ENCODE data around the gene ARL8B.

DNA sequence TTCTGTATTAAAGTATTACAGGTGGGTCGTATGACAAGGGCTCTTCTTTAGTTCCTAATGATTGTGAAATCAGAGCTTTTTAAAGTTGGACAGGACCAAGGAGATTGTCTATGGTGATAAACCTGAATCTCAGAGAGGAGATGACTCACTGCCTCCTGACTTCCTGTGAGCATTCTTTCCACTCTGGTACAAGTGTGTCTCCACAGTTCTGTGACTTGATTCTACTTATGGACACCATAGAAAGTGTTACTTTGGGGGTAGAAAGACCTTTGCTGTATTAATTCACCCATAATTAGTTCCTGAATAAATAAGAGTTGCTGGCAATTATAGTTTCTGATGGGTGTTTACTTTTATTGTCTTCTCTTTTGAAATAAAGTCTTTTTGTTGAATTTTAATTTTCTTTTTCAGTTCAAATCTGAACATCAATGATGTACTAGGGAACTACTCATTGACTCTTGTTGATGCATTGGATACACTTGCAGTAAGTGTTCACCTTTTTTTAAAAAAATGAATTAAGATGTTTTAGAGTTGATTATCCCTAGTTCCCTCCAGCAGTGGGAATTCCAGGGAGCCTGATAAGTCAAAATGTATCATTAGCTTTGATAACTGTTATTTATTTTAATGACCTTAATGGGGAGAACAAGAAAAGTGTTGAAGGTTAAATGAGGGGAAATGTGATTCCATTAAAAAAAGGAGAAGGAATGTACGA, 72.9 kb downstream of the ARL8B start:
- TF ChIP-seq, protein P1, sequence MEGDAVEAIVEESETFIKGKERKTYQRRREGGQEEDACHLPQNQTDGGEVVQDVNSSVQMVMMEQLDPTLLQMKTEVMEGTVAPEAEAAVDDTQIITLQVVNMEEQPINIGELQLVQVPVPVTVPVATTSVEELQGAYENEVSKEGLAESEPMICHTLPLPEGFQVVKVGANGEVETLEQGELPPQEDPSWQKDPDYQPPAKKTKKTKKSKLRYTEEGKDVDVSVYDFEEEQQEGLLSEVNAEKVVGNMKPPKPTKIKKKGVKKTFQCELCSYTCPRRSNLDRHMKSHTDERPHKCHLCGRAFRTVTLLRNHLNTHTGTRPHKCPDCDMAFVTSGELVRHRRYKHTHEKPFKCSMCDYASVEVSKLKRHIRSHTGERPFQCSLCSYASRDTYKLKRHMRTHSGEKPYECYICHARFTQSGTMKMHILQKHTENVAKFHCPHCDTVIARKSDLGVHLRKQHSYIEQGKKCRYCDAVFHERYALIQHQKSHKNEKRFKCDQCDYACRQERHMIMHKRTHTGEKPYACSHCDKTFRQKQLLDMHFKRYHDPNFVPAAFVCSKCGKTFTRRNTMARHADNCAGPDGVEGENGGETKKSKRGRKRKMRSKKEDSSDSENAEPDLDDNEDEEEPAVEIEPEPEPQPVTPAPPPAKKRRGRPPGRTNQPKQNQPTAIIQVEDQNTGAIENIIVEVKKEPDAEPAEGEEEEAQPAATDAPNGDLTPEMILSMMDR (conservative IDR thresholded peaks at IDR 0.05 in 1 of 2, IDR thresholded peaks at IDR 0.05 in 1 of 2; ENCODE audit: low read depth in 1 of 2, low read length in 2 of 2): no peak
- TF ChIP-seq EZH2 (IDR thresholded peaks at IDR 0.05; ENCODE audit: low read length, missing control alignments): no peak

Data from fibroblast of lung (primary cell).